Retinal pigment epithelial cell (primary cell): ENCODE results near the gene NHLRC3.
A peak's percentile ranks its signal among the peaks of the same experiment; 100 is the strongest.
"Not testable (repeated sequence)": the region's sequence is repeated elsewhere in the genome, so short reads cannot be mapped to it uniquely, and the experiment has no call there.

ENCODE experiments used
- DNase-seq: peaks from one replicate; pipeline ENCODE4 v3.0.0-alpha.2; 2010; ENCODE audit warnings: low read depth
- H3K4me3 ChIP-seq: 2 replicates; pipeline ENCODE4 v1.5.1; 2011; ENCODE audit warnings: mild to moderate bottlenecking, low read length, control low read depth, moderate library complexity
- CTCF ChIP-seq: conservative IDR thresholded peaks from 2 replicates; pipeline ENCODE4 v1.5.1; 2011; ENCODE audit warnings: low read depth, low read length, control low read depth, inconsistent platforms

The NHLRC3 gene

DNA sequence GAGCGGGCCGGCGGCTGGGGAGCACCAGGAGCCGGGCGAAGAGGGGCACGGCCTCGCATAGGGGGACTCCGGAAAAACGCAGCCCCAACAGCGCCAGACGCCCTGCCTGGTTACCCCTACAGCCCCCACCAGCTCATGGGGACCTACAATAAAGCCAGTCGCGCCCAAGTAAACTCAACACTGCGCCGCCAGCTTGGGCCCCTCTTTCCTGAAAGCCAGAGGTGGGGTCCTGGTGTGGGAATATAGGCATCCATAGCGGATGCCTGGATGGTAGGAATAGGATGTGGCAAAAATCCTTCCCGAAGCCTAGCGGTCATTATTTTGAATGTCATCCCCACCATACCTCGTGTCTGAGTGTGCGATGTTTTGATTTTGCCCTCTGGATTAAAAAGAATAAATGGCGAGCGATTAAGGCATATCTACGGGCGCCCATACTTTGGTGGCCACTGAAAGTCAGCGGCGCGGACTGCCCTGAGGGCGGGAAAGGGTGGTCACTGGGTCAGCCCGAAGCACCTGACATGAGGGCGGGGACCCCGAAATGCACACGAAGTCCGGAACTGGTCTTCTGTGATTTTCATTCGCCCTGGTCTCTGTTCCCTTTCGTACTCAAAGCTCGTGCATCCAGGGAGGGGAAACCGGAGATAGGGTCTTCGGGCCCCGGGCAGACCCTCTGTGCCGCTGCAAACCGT is at the start of gene NHLRC3, which contains the start of gene PROSER1:
TSS of gene NHLRC3 (plus strand) at position 577 of the 689 bp plus-strand sequence. CDS start 184 bp downstream, outside the sequence.
TSS of gene PROSER1 (minus strand) at position 210 of the 689 bp plus-strand sequence. CDS start 847 bp downstream, outside the sequence.
- H3K4me3 ChIP-seq: peak within 1 kb of the TSS; percentile 94
- DNase-seq: peak; percentile 93
- no peak for TF ChIP-seq CTCF

GRCh38 chr13:38990693-38991092 is 47.6 kb upstream of the NHLRC3 start, which contains the start of gene STOML3:
Gene STOML3, minus strand, starts transcription at chr13:38990831. Its CDS starts 110 bp downstream, at chr13:38990721.
- DNase-seq: no peak
- no peak within 1 kb of the TSS for H3K4me3 ChIP-seq
- no peak for TF ChIP-seq CTCF

DNA sequence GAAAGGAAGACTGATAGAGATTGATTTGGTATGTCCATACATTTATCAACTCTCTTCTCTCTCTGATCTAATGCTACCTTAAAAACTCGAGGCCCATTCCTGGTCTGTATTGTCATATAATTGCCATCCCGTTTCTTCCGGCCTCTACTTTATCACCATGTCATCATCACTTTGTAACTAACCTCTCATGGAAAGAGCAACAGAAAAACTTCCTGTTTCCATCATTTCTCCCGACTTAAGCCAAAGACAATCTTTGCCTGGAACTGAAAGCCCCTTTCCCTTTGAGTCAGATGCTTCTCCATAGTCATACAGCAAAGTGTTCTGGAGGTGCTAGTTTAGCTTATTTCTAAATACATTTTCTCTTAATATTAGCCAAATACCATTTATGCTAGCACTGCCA is 44.9 kb upstream of the NHLRC3 start:
- no peak for DNase-seq
- no peak for TF ChIP-seq CTCF
- H3K4me3 ChIP-seq: no peak overlapping the region

DNA sequence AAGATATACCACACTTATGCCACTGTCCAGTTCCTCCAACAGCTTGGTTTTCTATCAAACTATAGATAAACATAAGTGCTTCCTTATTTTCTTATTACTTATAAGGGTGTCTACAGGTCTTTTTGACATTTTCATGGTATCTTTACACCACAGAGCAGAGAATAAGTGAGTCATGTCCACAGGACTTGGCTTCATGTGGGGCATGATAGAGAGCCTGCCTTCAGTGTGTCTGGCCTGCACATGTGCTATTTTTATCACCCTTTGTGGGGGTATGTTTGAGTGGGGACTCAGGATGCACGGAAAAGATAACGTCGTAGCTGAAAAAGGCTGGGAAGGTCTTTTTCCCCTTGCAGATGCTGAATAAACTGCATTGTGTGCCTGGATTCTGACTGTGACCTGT is 39.5 kb upstream of the NHLRC3 start:
- no peak for TF ChIP-seq CTCF
- H3K4me3 ChIP-seq: no peak overlapping the region
- no peak for DNase-seq

GRCh38 chr13:39006371-39007111 is 31.7 kb upstream of the NHLRC3 start:
- not testable (repeated sequence) for DNase-seq, H3K4me3 ChIP-seq

DNA sequence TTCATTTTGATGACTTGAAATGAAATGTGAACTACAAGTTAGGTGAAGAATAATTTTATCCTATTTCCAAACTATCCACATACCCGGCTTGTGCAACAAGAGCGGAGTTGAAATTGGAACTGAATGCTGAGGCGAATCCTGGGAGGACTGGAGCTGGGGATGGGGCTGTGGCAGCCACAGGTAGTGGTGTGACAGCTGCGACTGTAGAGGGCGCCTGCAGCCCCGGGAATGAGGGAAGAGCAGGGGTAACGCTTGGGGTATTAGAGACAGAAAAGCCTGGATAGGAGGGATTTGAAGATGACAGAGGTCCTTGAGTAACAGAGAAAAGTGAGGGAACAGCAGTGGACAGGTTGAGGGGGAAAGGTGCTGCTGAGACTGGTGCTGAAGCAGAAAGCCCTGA is 25.6 kb upstream of the NHLRC3 start:
- peak; percentile 14 for TF ChIP-seq CTCF
- DNase-seq: no peak
- H3K4me3 ChIP-seq: no peak overlapping the region

GRCh38 chr13:39013462-39013861 is 24.8 kb upstream of the NHLRC3 start:
- no peak overlapping the region for H3K4me3 ChIP-seq
- no peak for TF ChIP-seq CTCF
- DNase-seq: no peak
